OCI-LY7 (cell line): Measurements from ENCODE around the gene HINT2. TPM values are rescaled to one million over a fixed set of nuclear protein-coding genes. Genes with fewer than 3 reads are reported as not detected.

Experiments used
- BruUV-seq: library from RNA; stranded (reverse); fragments of 400-500 nt; replicated peaks from 2 replicates; lab custom pipeline; 2021; lab: Mats Ljungman, UMichigan
- CTCF ChIA-PET: fragments of 300-600 bp; sonication (Branson Sonifier 250); formaldehyde crosslinking; loops from one replicate; lab custom pipeline; 2022; ENCODE audit warnings: antibody characterized with exemption; ENCODE audit not compliant: unreplicated experiment; lab: Charles Lee
- POLR2A ChIA-PET: fragments of 300-600 bp; sonication (Branson Sonifier 250); formaldehyde crosslinking; loops from one replicate; lab custom pipeline; 2022; ENCODE audit warnings: antibody characterized with exemption; lab: Charles Lee
- DNase-seq: peaks from one replicate; pipeline ENCODE4 v3.0.0-alpha.2; 2015; ENCODE audit warnings: low spot score
- H2AFZ ChIP-seq: fragments of 200-600 bp; sonication (generic), shearing (Covaris generic); 2 replicates; pipeline ENCODE4 v1.6.1; 2014; ENCODE audit warnings: mild to moderate bottlenecking, antibody characterized with exemption, low read length, moderate library complexity
- H3K27ac ChIP-seq: fragments of 200-600 bp; sonication (generic); 2 replicates; pipeline ENCODE4 v1.5.1; 2014; ENCODE audit warnings: mixed run types, low read depth, mild to moderate bottlenecking, moderate library complexity, low read length, inconsistent platforms; ENCODE audit not compliant: poor library complexity, severe bottlenecking
- H3K36me3 ChIP-seq: fragments of 200-600 bp; sonication (generic); 2 replicates; pipeline ENCODE4 v1.6.1; 2014; ENCODE audit warnings: mild to moderate bottlenecking, antibody characterized with exemption, low read length, moderate library complexity, mixed read lengths; ENCODE audit not compliant: insufficient read depth
- H3K4me1 ChIP-seq: fragments of 200-600 bp; sonication (generic); 2 replicates; pipeline ENCODE4 v1.5.1; 2014; ENCODE audit warnings: mild to moderate bottlenecking, low read length; ENCODE audit not compliant: insufficient read depth, poor library complexity, severe bottlenecking
- H3K4me2 ChIP-seq: fragments of 200-600 bp; sonication (generic); 2 replicates; pipeline ENCODE4 v1.6.1; 2014; ENCODE audit warnings: mild to moderate bottlenecking, low read length
- H3K4me3 ChIP-seq: fragments of 200-600 bp; sonication (generic); 2 replicates; pipeline ENCODE4 v1.5.1; 2014; ENCODE audit warnings: mild to moderate bottlenecking, low read depth, low read length; ENCODE audit not compliant: poor library complexity, severe bottlenecking
- H3K79me2 ChIP-seq: fragments of 200-600 bp; sonication (generic); 2 replicates; pipeline ENCODE4 v1.6.1; 2016; ENCODE audit warnings: low read depth, mild to moderate bottlenecking, low read length, moderate library complexity, mixed read lengths; ENCODE audit not compliant: insufficient read depth
- H3K9me2 ChIP-seq: fragments of 200-600 bp; sonication (generic); 2 replicates; pipeline ENCODE4 v1.6.1; 2016; ENCODE audit warnings: mild to moderate bottlenecking, low read length, mixed read lengths; ENCODE audit not compliant: insufficient read depth
- H3K9me3 ChIP-seq: fragments of 200-600 bp; sonication (generic); 2 replicates; pipeline ENCODE4 v1.6.1; 2014; ENCODE audit warnings: mild to moderate bottlenecking, mixed run types, low read length, mixed read lengths
- H4K20me1 ChIP-seq: fragments of 200-600 bp; sonication (generic); 2 replicates; pipeline ENCODE4 v1.6.1; 2014; ENCODE audit warnings: mild to moderate bottlenecking, antibody characterized with exemption, low read length, moderate library complexity, mixed read lengths; ENCODE audit not compliant: insufficient read depth
- CTCF ChIP-seq: fragments of 200-600 bp; sonication (generic); conservative IDR thresholded peaks from 2 replicates; pipeline ENCODE4 v1.5.1; 2014; ENCODE audit warnings: mild to moderate bottlenecking, antibody characterized with exemption, low read length, moderate library complexity, mixed read lengths
- EZH2phosphoT487 ChIP-seq: fragments of 200-600 bp; sonication (generic); IDR thresholded peaks from 2 replicates; pipeline ENCODE4 v1.6.1; 2018; ENCODE audit warnings: low read depth, borderline replicate concordance, mild to moderate bottlenecking, mixed run types, antibody characterized with exemption, low read length, moderate library complexity, mixed read lengths
- intact Hi-C: fragments of 100-400 bp; cut with micrococcal nuclease; formaldehyde crosslinking; loops from one replicate; pipeline ENCODE4 v1.10.0; 2022; ENCODE audit not compliant: unreplicated experiment
- total RNA-seq, 2 experiments: library from RNA; depleted of rRNA in 1 of 2; stranded (reverse); fragments of >200 nt in 1 of 2; shearing (Covaris generic) in 1 of 2; gene quantifications; 2 replicates each; pipeline ENCODE4 v1.2.3, GENCODE V29; 2014 to 2022

HINT2 gene
- total RNA-seq, 2 experiments from 2014 or later = 82.5 to 84.5 TPM

GRCh38 chr9:35810122-35810521 lies 4.7 kb downstream of the HINT2 start:
- intact Hi-C loops = loop anchor here (5.0 kb wide), 1 partner anchor 188 kb away; no protein-coding TSS in a partner anchor
- H4K20me1 ChIP-seq = no peaks in the 10 kb centered on the region
- no peaks in the 10 kb centered on the region for H3K9me2 ChIP-seq
- TF ChIP-seq EZH2phosphoT487 = no peak
- no peak overlapping the region for H3K4me2 ChIP-seq
- H2AFZ ChIP-seq = no peak overlapping the region
- no TSS peak for BruUV-seq
- no peaks in the 10 kb centered on the region for H3K9me3 ChIP-seq
- no peak for DNase-seq
- H3K79me2 ChIP-seq = peaks cover 10% of the 10 kb centered on the region; the same call in 1 of the 2 replicates
- H3K4me1 ChIP-seq = peaks cover 29% of the 10 kb centered on the region
- ChIA-PET CTCF (no interaction called here), POLR2A (no interaction called here)
- no peak overlapping the region for H3K27ac ChIP-seq
- H3K4me3 ChIP-seq = no peak overlapping the region
- peaks cover 9% of the 10 kb centered on the region; the same call in 1 of the 2 replicates for H3K36me3 ChIP-seq

- Histone ChIP-seq H3K4me3 (no peak overlapping the region), H3K27ac (no peak overlapping the region), H4K20me1 (no peaks in the 10 kb centered on the region), H3K36me3 (peaks cover 9% of the 10 kb centered on the region; the same call in 1 of the 2 replicates), H3K4me2 (no peak overlapping the region), H3K9me3 (no peaks in the 10 kb centered on the region), H3K9me2 (no peaks in the 10 kb centered on the region), H3K4me1 (peaks cover 20% of the 10 kb centered on the region), H3K79me2 (0 out of 2 replicates have a peak, but pooled peaks cover 1% of the 10 kb centered on the region), H2AFZ (no peak overlapping the region)
- intact Hi-C loops = no loop called here
- POLR2A ChIA-PET = interaction anchor here (0.6 kb wide), 1 partner anchor 9 kb away, joined by 3 read pairs; no protein-coding TSS in a partner anchor
- DNase-seq = no peak
- CTCF ChIA-PET = no interaction called here
- no TSS peak for BruUV-seq
- TF ChIP-seq EZH2phosphoT487 (no peak), CTCF (no peak)
Observed at GRCh38 chr9:35808433-35808832, 6.4 kb downstream of the HINT2 start.

- BruUV-seq = no TSS peak
Observed at GRCh38 chr9:35806101-35806500, 8.7 kb downstream of the HINT2 start.

More at GRCh38 chr9:35806101-35806500, 8.7 kb downstream of the HINT2 start:
- ChIA-PET POLR2A (no interaction called here), CTCF (no interaction called here)
- DNase-seq = no peak
- H3K79me2 ChIP-seq = no peaks in the 10 kb centered on the region
- H2AFZ ChIP-seq = no peak overlapping the region
- H3K4me2 ChIP-seq = no peak overlapping the region
- no peak for TF ChIP-seq EZH2phosphoT487
- TF ChIP-seq CTCF = no peak
- intact Hi-C loops = no loop called here
- no peak overlapping the region for H3K4me3 ChIP-seq
- no peaks in the 10 kb centered on the region for H3K4me1 ChIP-seq
- no peaks in the 10 kb centered on the region for H4K20me1 ChIP-seq
- H3K36me3 ChIP-seq = peaks cover 9% of the 10 kb centered on the region; the same call in 1 of the 2 replicates
- H3K9me3 ChIP-seq = no peaks in the 10 kb centered on the region
- H3K27ac ChIP-seq = no peak overlapping the region
- H3K9me2 ChIP-seq = no peaks in the 10 kb centered on the region
